ES-I3 (cell line): ENCODE data around the gene B4GALNT3.
A peak's percentile ranks its signal among the peaks of the same experiment; 100 is the strongest.
"Not testable (repeated sequence)": the region's sequence is repeated elsewhere in the genome, so short reads cannot be mapped to it uniquely, and the experiment has no call there.

Experiments used
- H3K36me3 ChIP-seq: 2 replicates; pipeline ENCODE4 v1.6.1; 2013; ENCODE audit warnings: mild to moderate bottlenecking, low read length, control low read depth, moderate library complexity; ENCODE audit not compliant: insufficient read depth
- H3K4me1 ChIP-seq: 2 replicates; pipeline ENCODE4 v1.6.1; 2013; ENCODE audit warnings: mild to moderate bottlenecking, control low read depth, low read length; ENCODE audit not compliant: insufficient read depth
- H3K9ac ChIP-seq: 2 replicates; pipeline ENCODE4 v1.6.1; 2013; ENCODE audit warnings: low read depth, mild to moderate bottlenecking, low read length, moderate library complexity
- H3K9me3 ChIP-seq: 2 replicates; pipeline ENCODE4 v1.6.1; 2013; ENCODE audit warnings: mild to moderate bottlenecking, low read length, moderate library complexity; ENCODE audit not compliant: control insufficient read depth, insufficient read depth

The B4GALNT3 gene

GRCh38 chr12:459430-460258 is at the start of gene B4GALNT3:
Gene B4GALNT3 (plus strand): TSS chr12:459939. CDS start chr12:460377, 438 bp downstream.
- Histone ChIP-seq H3K9me3 (no peaks in the 10 kb centered on the region), H3K36me3 (no peaks in the 10 kb centered on the region), H3K4me1 (peaks cover 9% of the 10 kb centered on the region), H3K9ac (peak within 1 kb of the TSS; percentile 72)

- Histone ChIP-seq H3K36me3 (peaks cover 8% of the 10 kb centered on the region), H3K4me1 (no peaks in the 10 kb centered on the region), H3K9ac (no peak overlapping the region), H3K9me3 (no peaks in the 10 kb centered on the region)
Measured at GRCh38 chr12:414859-415258, 44.9 kb upstream of the B4GALNT3 start.

DNA sequence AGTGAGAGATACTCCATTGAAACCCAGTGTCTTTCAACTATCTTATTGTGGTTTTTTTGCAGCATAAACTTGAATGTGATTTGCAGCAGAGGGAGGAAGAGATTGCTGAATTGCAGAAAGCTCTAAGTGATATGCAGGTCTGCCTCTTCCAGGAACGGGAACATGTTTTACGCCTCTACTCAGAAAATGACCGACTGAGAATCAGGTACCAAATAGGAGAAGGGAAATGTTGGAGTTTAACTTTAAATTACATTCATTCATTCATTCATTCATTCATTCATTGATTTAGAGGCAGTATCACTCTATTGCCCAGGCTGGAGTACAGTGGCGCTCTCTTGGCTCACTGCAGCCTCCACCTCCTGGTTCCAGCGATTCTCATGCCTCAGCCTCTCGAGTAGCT is 41.3 kb upstream of the B4GALNT3 start:
- H3K4me1 ChIP-seq = no peaks in the 10 kb centered on the region
- no peak overlapping the region for H3K9ac ChIP-seq
- H3K9me3 ChIP-seq = no peaks in the 10 kb centered on the region
- H3K36me3 ChIP-seq = peaks cover 14% of the 10 kb centered on the region

DNA sequence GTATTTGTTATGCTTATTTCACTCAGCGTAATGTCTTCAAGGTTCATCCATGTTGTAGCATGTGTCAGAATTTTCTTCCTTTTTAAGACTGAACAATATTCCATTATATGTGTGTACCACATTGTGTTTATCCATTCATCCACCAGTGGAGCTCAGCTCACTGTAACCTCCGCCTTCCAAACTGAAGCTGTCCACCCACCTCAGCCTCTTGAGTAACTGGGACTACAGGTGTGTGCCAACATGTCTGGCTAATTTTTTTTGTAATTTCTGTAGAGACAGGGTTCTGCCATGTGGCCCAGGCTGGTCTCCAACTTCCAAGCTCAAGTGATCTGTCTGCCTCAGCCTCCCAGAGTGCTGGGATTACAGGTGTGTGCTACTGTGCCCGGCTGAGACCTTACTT is 37.2 kb upstream of the B4GALNT3 start:
- H3K9me3 ChIP-seq = no peaks in the 10 kb centered on the region
- H3K4me1 ChIP-seq = no peaks in the 10 kb centered on the region
- H3K36me3 ChIP-seq = peaks cover 12% of the 10 kb centered on the region
- no peak overlapping the region for H3K9ac ChIP-seq

DNA sequence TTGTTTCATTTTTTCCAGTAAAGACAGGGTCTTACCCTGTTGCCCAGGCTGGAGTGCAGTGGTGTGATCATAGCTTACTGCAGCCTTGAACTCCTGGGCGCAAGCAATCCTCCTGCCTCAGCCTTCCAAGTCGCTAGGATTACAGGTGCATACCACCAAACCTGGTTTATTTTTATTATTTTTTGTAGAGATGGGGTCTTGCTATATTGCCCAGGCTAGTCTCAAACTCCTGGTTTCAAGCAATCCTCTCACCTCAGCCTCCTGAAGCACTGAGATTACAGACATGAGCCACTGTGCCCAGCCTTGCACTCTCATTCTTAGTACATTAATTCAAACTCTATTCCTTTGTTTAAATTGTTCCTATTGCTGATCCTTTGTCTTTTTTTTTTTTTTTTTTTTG is 24.0 kb upstream of the B4GALNT3 start:
- not testable (repeated sequence) for H3K9me3 ChIP-seq, H3K4me1 ChIP-seq, H3K9ac ChIP-seq
- H3K36me3 ChIP-seq = peaks cover 28% of the 10 kb centered on the region

DNA sequence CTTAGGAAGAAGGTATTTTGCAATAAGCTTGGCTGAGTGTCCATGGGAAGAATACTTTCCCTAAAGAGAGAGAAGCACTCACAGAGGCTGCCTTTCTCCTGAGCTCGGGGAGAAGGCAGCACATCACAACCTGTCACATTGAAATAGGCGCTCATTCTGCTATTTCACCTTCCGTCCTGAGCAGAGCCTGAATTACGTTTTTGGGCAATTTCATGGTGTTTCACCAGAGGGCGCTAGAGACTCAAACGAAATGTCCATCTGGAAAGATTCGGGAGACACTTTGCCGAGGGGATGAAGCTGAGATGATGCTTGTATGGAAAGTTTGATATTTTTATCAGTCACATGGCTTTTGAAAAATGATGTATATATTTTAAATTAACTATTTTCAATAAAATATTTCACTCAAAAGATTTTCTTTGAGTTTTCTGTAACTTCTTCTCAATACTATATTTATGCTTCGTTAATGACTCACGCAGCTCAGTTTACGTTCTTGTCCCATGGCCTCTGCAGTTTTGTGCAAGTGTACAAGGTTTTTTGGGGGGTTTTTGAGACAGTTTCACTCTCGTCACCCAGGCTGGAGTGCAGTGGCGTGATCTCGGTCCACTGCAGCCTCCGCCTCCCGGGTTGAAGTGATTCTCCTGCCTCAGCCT is 17.4 kb upstream of the B4GALNT3 start:
- H3K9ac ChIP-seq = no peak overlapping the region
- H3K4me1 ChIP-seq = no peaks in the 10 kb centered on the region
- no peaks in the 10 kb centered on the region for H3K9me3 ChIP-seq
- H3K36me3 ChIP-seq = peaks cover 23% of the 10 kb centered on the region

GRCh38 chr12:447141-447540 is 12.6 kb upstream of the B4GALNT3 start:
- H3K36me3 ChIP-seq = no peaks in the 10 kb centered on the region
- H3K9me3 ChIP-seq = no peaks in the 10 kb centered on the region; the same call in 1 of the 2 replicates
- no peak overlapping the region for H3K9ac ChIP-seq
- H3K4me1 ChIP-seq = no peaks in the 10 kb centered on the region

GRCh38 chr12:449203-449602 is 10.5 kb upstream of the B4GALNT3 start:
- H3K9ac ChIP-seq = no peak overlapping the region
- H3K36me3 ChIP-seq = no peaks in the 10 kb centered on the region
- no peaks in the 10 kb centered on the region for H3K4me1 ChIP-seq
- peaks cover 7% of the 10 kb centered on the region for H3K9me3 ChIP-seq

GRCh38 chr12:450438-450837 is 9.3 kb upstream of the B4GALNT3 start:
- Histone ChIP-seq H3K4me1 (no peaks in the 10 kb centered on the region), H3K9ac (no peak overlapping the region), H3K36me3 (no peaks in the 10 kb centered on the region), H3K9me3 (peaks cover 7% of the 10 kb centered on the region)

GRCh38 chr12:452667-453210 is 7.0 kb upstream of the B4GALNT3 start:
- H3K4me1 ChIP-seq = no peaks in the 10 kb centered on the region
- no peak overlapping the region for H3K9ac ChIP-seq
- H3K9me3 ChIP-seq = peaks cover 7% of the 10 kb centered on the region
- no peaks in the 10 kb centered on the region for H3K36me3 ChIP-seq

DNA sequence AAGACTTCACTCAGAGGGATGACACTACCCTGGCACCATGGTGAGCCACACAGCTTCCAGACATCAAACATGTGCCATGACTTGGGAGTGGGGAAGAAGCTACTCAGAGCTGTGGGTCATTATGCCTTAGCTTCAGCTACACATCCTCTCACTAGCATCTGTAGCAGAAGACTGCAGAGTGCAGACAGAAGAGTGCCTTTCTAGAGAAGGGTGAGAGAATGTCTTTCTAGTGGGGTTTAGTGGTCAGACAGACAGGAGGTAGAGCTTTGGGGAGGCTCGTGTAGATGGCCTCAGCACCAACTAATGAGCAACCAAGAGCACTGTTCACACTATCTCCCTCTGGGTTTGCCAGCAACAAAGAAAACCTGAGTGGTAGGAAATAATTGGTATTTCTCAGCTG is 4.9 kb upstream of the B4GALNT3 start:
- Histone ChIP-seq H3K9ac (no peak overlapping the region), H3K36me3 (no peaks in the 10 kb centered on the region), H3K4me1 (no peaks in the 10 kb centered on the region), H3K9me3 (peaks cover 7% of the 10 kb centered on the region)

- H3K9ac ChIP-seq = no peak overlapping the region
- peaks cover 7% of the 10 kb centered on the region for H3K9me3 ChIP-seq
- no peaks in the 10 kb centered on the region for H3K4me1 ChIP-seq
- no peaks in the 10 kb centered on the region for H3K36me3 ChIP-seq
Measured at GRCh38 chr12:455821-456220, 3.9 kb upstream of the B4GALNT3 start.

DNA sequence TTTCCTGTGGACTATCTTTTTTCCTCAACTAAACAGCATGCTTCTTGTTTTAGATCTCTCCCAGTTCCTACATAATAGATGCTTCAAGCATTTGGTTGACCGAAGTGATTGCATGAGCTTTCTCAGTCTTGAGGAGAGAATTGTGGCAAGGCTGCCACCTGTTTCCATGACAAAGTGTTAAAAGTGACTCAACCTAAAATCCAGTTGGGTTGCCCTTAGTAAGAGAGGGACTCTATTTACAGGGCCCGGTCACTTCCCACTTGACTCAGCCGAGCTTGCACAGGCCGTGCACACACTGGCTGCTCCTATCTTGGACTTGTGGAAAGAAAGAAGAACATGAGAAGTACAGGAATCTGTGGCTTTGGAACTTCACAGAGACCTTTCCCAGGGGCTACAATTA is 2.1 kb upstream of the B4GALNT3 start:
- Histone ChIP-seq H3K4me1 (peaks cover 4% of the 10 kb centered on the region; the same call in 1 of the 2 replicates), H3K9ac (no peak overlapping the region), H3K9me3 (peaks cover 2% of the 10 kb centered on the region; the same call in 1 of the 2 replicates), H3K36me3 (no peaks in the 10 kb centered on the region)

GRCh38 chr12:459050-459429 is 699 bp upstream of the B4GALNT3 start:
- no peaks in the 10 kb centered on the region for H3K36me3 ChIP-seq
- peaks cover 9% of the 10 kb centered on the region for H3K4me1 ChIP-seq
- H3K9ac ChIP-seq = peak overlapping the region; percentile 72; the same call in 1 of the 2 replicates
- H3K9me3 ChIP-seq = no peaks in the 10 kb centered on the region
